ENCODE results near the gene KRT7. TPM values are rescaled to one million over a fixed set of nuclear protein-coding genes. Genes with fewer than 3 reads are reported as not detected.

KRT7 gene
- total and polyA plus RNA-seq, 9 of the 15 experiments (the other 6 are each of a cell fraction or from before 2014, with no cell fraction given), result 1.4 TPM; not detected in 8

GRCh38 chr12:52226446-52226845, 6.6 kb upstream of the KRT7 start:
- Histone ChIP-seq H3K4me1 (replicated peaks in 1 of 2; ENCODE audit: control insufficient read depth in 2 of 2, insufficient read depth in 2 of 2, low read length in 2 of 2) (no peaks in the 10 kb centered on the region), H3K27me3 (ENCODE audit: control insufficient read depth in 2 of 2, insufficient read depth in 2 of 2, low read length in 2 of 2) (peaks cover 0 to 13% of the 10 kb centered on the region in 2 experiments; a peak in 2 of 5 replicates)
- ATAC-seq, result no peak
- no peak for TF ChIP-seq TFAM (CRISPR knock-in tag; conservative IDR thresholded peaks at IDR 0.05)
- TF ChIP-seq HMGN3 (IDR thresholded peaks at IDR 0.05; ENCODE audit: borderline replicate concordance, extremely low read depth, insufficient read length, low read depth, low read length), result no peak
- TF ChIP-seq ZBTB49 (CRISPR knock-in tag; IDR thresholded peaks at IDR 0.05; ENCODE audit: borderline replicate concordance), result no peak
- no peak for TF ChIP-seq RBBP5 (IDR thresholded peaks at IDR 0.05; ENCODE audit: borderline replicate concordance, insufficient read depth, low read length, poor library complexity, severe bottlenecking)
- TF ChIP-seq RCOR1 (IDR thresholded peaks at IDR 0.05; ENCODE audit: borderline replicate concordance in 1 of 2, low read depth in 2 of 2, low read length in 2 of 2), result no peak
- TF ChIP-seq E2F5 (CRISPR knock-in tag; IDR thresholded peaks at IDR 0.05), result no peak
- TF ChIP-seq MAFG (tag; conservative IDR thresholded peaks at IDR 0.05), result no peak
- TF ChIP-seq, protein P1, sequence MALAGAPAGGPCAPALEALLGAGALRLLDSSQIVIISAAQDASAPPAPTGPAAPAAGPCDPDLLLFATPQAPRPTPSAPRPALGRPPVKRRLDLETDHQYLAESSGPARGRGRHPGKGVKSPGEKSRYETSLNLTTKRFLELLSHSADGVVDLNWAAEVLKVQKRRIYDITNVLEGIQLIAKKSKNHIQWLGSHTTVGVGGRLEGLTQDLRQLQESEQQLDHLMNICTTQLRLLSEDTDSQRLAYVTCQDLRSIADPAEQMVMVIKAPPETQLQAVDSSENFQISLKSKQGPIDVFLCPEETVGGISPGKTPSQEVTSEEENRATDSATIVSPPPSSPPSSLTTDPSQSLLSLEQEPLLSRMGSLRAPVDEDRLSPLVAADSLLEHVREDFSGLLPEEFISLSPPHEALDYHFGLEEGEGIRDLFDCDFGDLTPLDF (CRISPR knock-in tag; IDR thresholded peaks at IDR 0.05), result no peak
- TF ChIP-seq ZNF586 (CRISPR knock-in tag; conservative IDR thresholded peaks at IDR 0.05), result no peak
- TF ChIP-seq ZNF224 (CRISPR knock-in tag; IDR thresholded peaks at IDR 0.05), result no peak
- no peak for TF ChIP-seq TCF7L2 (IDR thresholded peaks at IDR 0.05; ENCODE audit: low read depth, low read length)
- no peak for TF ChIP-seq ILF3 (IDR thresholded peaks at IDR 0.05; ENCODE audit: borderline replicate concordance)
- TF ChIP-seq THAP7 (CRISPR knock-in tag; IDR thresholded peaks at IDR 0.05), result no peak
- TF ChIP-seq, protein P2, sequence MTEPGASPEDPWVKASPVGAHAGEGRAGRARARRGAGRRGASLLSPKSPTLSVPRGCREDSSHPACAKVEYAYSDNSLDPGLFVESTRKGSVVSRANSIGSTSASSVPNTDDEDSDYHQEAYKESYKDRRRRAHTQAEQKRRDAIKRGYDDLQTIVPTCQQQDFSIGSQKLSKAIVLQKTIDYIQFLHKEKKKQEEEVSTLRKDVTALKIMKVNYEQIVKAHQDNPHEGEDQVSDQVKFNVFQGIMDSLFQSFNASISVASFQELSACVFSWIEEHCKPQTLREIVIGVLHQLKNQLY (CRISPR knock-in tag; conservative IDR thresholded peaks at IDR 0.05), result no peak
- TF ChIP-seq ZFP30 (CRISPR knock-in tag; IDR thresholded peaks at IDR 0.05; ENCODE audit: borderline replicate concordance), result no peak

More at GRCh38 chr12:52226446-52226845, 6.6 kb upstream of the KRT7 start:
- BruUV-seq (replicated peaks), result no TSS peak
- Histone ChIP-seq H3K9ac (ENCODE audit: insufficient read depth in 1 of 2, low read depth in 2 of 2, low read length in 2 of 2) (no peak overlapping the region), H3K27ac (ENCODE audit: extremely low read depth, low read depth, low read length) (no peak overlapping the region), H3K4me2 (ENCODE audit: insufficient read depth, low read length) (no peak overlapping the region), H3K79me2 (ENCODE audit: control insufficient read depth, insufficient read depth, low read length) (no peaks in the 10 kb centered on the region), H3K4me3 (no peak overlapping the region), H4K20me1 (replicated peaks; ENCODE audit: control insufficient read depth, insufficient read depth, low read length) (no peaks in the 10 kb centered on the region), H3K9me3 (replicated peaks; ENCODE audit: control insufficient read depth, insufficient read depth, low read depth, low read length) (no peaks in the 10 kb centered on the region), H3K9me1 (ENCODE audit: control insufficient read depth, insufficient read depth, low read length) (no peaks in the 10 kb centered on the region), H2AFZ (ENCODE audit: low read depth, low read length) (no peak overlapping the region), H3K36me3 (ENCODE audit: control insufficient read depth, insufficient read depth, low read length) (no peaks in the 10 kb centered on the region)
- ChIA-PET POLR2A (no interaction called here), CTCF (ENCODE audit: low intra/inter-chr PET ratio) (no interaction called here)
- in situ Hi-C loops (cut with MboI), result no loop called here
- intact Hi-C loops (cut with micrococcal nuclease), result no loop called here
- WGBS (ENCODE audit: insufficient coverage, low coverage, missing lambda C conversion rate), result 1% methylated on average over 4 of the region's 4 CpGs
- FAIRE-seq (no peak), DNase-seq (ENCODE audit: extremely low read depth in 1 of 4, low spot score in 3 of 4) (no peak)

All from K562 (cell line).